PC-3 (cell line): ENCODE results near the gene MAD1L1.

Experiments used
- EZH2 ChIP-seq: fragments of 300-600 bp; sonication (generic); IDR thresholded peaks from one replicate; pipeline ENCODE4 v1.6.1; 2017; ENCODE audit warnings: antibody characterized with exemption, mild to moderate bottlenecking, low read length; ENCODE audit not compliant: unreplicated experiment
- TF ChIP-seq, protein P1 (sequence below): fragments of 300-600 bp; sonication (generic); conservative IDR thresholded peaks from 2 replicates; pipeline ENCODE4 v1.5.1; 2017; ENCODE audit warnings: antibody characterized with exemption, low read depth, mild to moderate bottlenecking, low read length

DNA sequence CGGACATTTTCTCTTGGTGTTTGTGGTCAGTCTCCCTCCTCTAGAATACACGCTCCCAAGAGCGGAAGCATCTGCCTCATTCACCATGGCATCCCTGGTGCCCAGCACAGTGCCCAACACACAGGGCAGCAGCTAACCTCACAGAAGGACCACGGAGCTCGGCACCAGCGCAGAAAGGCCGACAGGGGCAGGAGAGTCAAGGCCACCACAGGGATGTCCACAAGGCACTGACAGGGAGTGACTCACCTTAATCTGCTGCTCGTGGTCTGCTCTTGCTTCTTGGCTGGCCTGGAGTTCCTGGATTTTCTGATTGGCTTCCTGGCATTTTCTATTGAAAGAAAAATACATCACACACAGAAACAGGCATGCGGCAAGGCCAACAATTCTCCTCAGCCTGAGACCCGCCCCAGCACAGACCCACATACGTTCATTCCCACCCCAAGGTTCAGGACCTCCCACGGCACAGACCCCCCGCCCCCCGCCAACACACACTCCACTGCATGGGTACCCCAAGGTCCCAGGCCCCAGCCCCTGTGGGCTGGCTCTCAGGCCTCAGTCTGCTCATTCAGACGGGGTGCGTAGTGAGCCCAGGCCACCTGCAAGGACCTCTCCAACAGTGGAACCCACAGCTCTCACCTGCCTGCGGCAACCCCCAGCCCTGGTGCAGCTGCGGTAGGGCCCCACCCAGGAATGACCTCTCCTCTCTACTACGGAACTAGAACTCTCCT, 14.9 kb downstream of the MAD1L1 start:
- TF ChIP-seq, protein P1, sequence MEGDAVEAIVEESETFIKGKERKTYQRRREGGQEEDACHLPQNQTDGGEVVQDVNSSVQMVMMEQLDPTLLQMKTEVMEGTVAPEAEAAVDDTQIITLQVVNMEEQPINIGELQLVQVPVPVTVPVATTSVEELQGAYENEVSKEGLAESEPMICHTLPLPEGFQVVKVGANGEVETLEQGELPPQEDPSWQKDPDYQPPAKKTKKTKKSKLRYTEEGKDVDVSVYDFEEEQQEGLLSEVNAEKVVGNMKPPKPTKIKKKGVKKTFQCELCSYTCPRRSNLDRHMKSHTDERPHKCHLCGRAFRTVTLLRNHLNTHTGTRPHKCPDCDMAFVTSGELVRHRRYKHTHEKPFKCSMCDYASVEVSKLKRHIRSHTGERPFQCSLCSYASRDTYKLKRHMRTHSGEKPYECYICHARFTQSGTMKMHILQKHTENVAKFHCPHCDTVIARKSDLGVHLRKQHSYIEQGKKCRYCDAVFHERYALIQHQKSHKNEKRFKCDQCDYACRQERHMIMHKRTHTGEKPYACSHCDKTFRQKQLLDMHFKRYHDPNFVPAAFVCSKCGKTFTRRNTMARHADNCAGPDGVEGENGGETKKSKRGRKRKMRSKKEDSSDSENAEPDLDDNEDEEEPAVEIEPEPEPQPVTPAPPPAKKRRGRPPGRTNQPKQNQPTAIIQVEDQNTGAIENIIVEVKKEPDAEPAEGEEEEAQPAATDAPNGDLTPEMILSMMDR, result no peak
- TF ChIP-seq EZH2, result no peak
